Measurements from ENCODE around the gene DGKG. TPM values are rescaled to one million over a fixed set of nuclear protein-coding genes. Genes with fewer than 3 reads are reported as not detected.

The DGKG gene
- total and polyA plus RNA-seq, 2 donors (not counting 1 experiment from before 2014, with no cell fraction given) = 0.67 to 10.9 TPM

DNA sequence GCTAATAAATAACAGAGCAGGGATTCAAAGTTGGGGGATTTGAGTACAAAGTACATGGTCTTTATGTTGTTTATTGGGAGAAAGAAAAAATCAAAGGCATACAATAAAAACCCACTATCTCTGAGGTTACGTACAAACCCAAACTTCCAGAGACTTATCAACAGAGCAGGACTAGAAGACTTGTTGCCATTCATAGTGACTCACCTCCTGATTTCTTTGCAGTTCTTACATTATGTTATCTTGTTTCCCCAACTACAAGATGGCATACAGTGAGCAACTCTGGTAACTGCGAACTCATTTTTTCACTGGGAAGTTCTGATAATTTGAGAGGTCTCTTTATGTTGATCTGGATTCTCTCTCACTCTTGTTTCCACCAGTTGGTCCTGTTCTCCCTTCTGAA, 172.5 kb downstream of the DGKG start:
- peaks cover 0 to 6% (median 0%) of the 10 kb centered on the region in 3 donors for H3K9me3 ChIP-seq (ENCODE audit: control extremely low read depth in 1 of 3, control insufficient read depth in 2 of 3, insufficient read depth in 1 of 3, low read length in 2 of 3)
- H3K4me1 Mint-ChIP-seq = peaks cover 22% of the 10 kb centered on the region
- TF ChIP-seq EZH2 (IDR thresholded peaks at IDR 0.05; ENCODE audit: borderline replicate concordance, insufficient read depth, low read depth, low read length, poor library complexity, severe bottlenecking) = no peak
- TF ChIP-seq, protein P1, sequence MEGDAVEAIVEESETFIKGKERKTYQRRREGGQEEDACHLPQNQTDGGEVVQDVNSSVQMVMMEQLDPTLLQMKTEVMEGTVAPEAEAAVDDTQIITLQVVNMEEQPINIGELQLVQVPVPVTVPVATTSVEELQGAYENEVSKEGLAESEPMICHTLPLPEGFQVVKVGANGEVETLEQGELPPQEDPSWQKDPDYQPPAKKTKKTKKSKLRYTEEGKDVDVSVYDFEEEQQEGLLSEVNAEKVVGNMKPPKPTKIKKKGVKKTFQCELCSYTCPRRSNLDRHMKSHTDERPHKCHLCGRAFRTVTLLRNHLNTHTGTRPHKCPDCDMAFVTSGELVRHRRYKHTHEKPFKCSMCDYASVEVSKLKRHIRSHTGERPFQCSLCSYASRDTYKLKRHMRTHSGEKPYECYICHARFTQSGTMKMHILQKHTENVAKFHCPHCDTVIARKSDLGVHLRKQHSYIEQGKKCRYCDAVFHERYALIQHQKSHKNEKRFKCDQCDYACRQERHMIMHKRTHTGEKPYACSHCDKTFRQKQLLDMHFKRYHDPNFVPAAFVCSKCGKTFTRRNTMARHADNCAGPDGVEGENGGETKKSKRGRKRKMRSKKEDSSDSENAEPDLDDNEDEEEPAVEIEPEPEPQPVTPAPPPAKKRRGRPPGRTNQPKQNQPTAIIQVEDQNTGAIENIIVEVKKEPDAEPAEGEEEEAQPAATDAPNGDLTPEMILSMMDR (IDR thresholded peaks at IDR 0.05) = no peak
- 100% methylated on average over 1 of the region's 2 CpGs for WGBS (ENCODE audit: insufficient coverage)
- intact Hi-C loops (cut with micrococcal nuclease) = no loop called here
- H3K79me2 ChIP-seq (ENCODE audit: control insufficient read depth, insufficient read depth, low read length) = no peaks in the 10 kb centered on the region
- CTCF ChIA-PET = no interaction called here
- H4K20me1 ChIP-seq (ENCODE audit: control insufficient read depth, insufficient read depth, low read length, poor library complexity, severe bottlenecking) = no peaks in the 10 kb centered on the region
- H3K27ac Mint-ChIP-seq = no peak overlapping the region
- no peak overlapping the region for H3K27ac ChIP-seq (ENCODE audit: low read length in 2 of 2)
- no peak overlapping the region for H3K4me2 ChIP-seq (replicated peaks; ENCODE audit: low read depth, low read length, poor library complexity, severe bottlenecking)
- no peak overlapping the region for H3K4me3 Mint-ChIP-seq
- POLR2A ChIA-PET = no interaction called here
- no peaks in the 10 kb centered on the region for H3K9me3 Mint-ChIP-seq (ENCODE audit: insufficient read depth)
- DNase-seq (no peak), ATAC-seq (ENCODE audit: low read depth) (no peak)
- no peak overlapping the region for H3K4me3 ChIP-seq (ENCODE audit: control extremely low read depth in 1 of 5, extremely low read depth in 1 of 5, insufficient read depth in 1 of 5, low read depth in 2 of 5, low read length in 4 of 5)
- H3K27me3 ChIP-seq (replicated peaks in 1 of 4; ENCODE audit: control extremely low read depth in 1 of 4, control insufficient read depth in 3 of 4, insufficient read depth in 4 of 4, low read length in 3 of 4) = peaks cover 0 to 25% (median 11%) of the 10 kb centered on the region in 4 experiments
- no peak overlapping the region for H3K9ac ChIP-seq (ENCODE audit: low read length)
- H3K27me3 Mint-ChIP-seq = peaks cover 8% of the 10 kb centered on the region
- H3K4me1 ChIP-seq (ENCODE audit: control insufficient read depth in 2 of 2, insufficient read depth in 2 of 2, low read length in 2 of 2) = peaks cover 26 to 32% of the 10 kb centered on the region in 2 donors
- H2AFZ ChIP-seq (ENCODE audit: insufficient read depth, low read depth, low read length, poor library complexity, severe bottlenecking) = no peak overlapping the region
- no peaks in the 10 kb centered on the region for H3K36me3 ChIP-seq (replicated peaks in 1 of 2; ENCODE audit: control extremely low read depth in 1 of 2, control insufficient read depth in 1 of 2, extremely low read depth in 1 of 2, insufficient read depth in 2 of 2, low read length in 1 of 2)

DNA sequence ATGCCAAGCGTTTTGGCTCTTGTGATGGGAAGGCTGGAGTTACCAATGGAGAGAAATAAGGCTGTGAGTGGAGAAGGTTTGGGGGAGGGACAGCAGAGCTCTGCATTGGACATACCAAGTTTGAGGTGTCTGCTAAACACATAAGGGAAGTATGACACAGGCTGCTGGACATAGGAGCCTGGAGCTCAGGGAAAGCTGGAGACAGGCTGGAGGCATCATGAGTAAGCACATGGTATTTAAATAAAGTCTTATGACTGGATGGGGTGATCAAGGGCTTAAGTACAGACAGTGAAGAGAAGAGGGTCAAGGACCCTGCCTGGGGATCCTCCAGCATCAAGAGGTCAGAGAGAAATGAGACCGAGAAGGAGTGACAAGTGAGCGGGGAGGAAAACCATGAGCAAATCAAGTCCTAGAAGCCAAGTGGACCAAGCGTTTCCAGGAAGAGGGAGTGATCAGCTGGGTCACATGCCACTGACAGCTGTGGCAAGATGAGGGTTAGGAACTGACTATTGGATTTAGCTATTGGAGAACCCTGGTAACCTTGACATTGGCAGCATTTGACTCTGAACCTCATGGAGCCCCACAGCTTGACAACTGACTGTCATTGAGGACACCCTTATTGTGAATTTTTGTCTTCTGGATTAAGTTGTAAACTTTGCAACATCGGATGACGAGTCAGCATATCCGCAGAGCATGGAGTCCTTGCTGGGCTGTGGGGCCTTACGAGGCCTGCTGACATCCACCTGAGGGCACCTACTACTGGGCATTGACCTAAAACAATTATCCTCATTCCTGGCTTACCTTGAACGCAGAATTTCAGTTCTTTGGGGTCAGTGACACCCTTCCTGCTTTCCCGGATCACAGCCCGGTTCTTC, 174.4 kb downstream of the DGKG start:
- Histone ChIP-seq H3K36me3 (replicated peaks in 1 of 2; ENCODE audit: control extremely low read depth in 1 of 2, control insufficient read depth in 1 of 2, extremely low read depth in 1 of 2, insufficient read depth in 2 of 2, low read length in 1 of 2) (no peaks in the 10 kb centered on the region), H3K27me3 (replicated peaks in 1 of 4; ENCODE audit: control extremely low read depth in 1 of 4, control insufficient read depth in 3 of 4, insufficient read depth in 4 of 4, low read length in 3 of 4) (peaks cover 0 to 6% (median 0%) of the 10 kb centered on the region in 4 experiments), H3K4me3 (ENCODE audit: control extremely low read depth in 1 of 5, extremely low read depth in 1 of 5, insufficient read depth in 1 of 5, low read depth in 2 of 5, low read length in 4 of 5) (no peak overlapping the region), H4K20me1 (ENCODE audit: control insufficient read depth, insufficient read depth, low read length, poor library complexity, severe bottlenecking) (no peaks in the 10 kb centered on the region), H3K9ac (ENCODE audit: low read length) (no peak overlapping the region), H3K9me3 (ENCODE audit: control extremely low read depth in 1 of 3, control insufficient read depth in 2 of 3, insufficient read depth in 1 of 3, low read length in 2 of 3) (no peaks in the 10 kb centered on the region), H3K4me1 (ENCODE audit: control insufficient read depth in 2 of 2, insufficient read depth in 2 of 2, low read length in 2 of 2) (peaks cover 16 to 20% of the 10 kb centered on the region in 2 donors), H3K4me2 (replicated peaks; ENCODE audit: low read depth, low read length, poor library complexity, severe bottlenecking) (no peak overlapping the region), H2AFZ (ENCODE audit: insufficient read depth, low read depth, low read length, poor library complexity, severe bottlenecking) (no peak overlapping the region), H3K79me2 (ENCODE audit: control insufficient read depth, insufficient read depth, low read length) (no peaks in the 10 kb centered on the region), H3K27ac (ENCODE audit: low read length in 2 of 2) (no peak overlapping the region)
- ChIA-PET CTCF (interaction anchor here (0.6 kb wide), 1 partner anchor 211 kb away, joined by 4 read pairs; no protein-coding TSS in a partner anchor), POLR2A (no interaction called here)
- DNase-seq (no peak), ATAC-seq (ENCODE audit: low read depth) (no peak)
- H3K9me3 Mint-ChIP-seq (ENCODE audit: insufficient read depth) = no peaks in the 10 kb centered on the region
- no peak overlapping the region for H3K27ac Mint-ChIP-seq
- intact Hi-C loops (cut with micrococcal nuclease) = no loop called here
- 87% methylated on average over 9 of the region's 11 CpGs for WGBS (ENCODE audit: insufficient coverage)
- peaks cover 16% of the 10 kb centered on the region for H3K4me1 Mint-ChIP-seq
- H3K27me3 Mint-ChIP-seq = peaks cover 5% of the 10 kb centered on the region
- no peak overlapping the region for H3K4me3 Mint-ChIP-seq
- TF ChIP-seq EZH2 (IDR thresholded peaks at IDR 0.05; ENCODE audit: borderline replicate concordance, insufficient read depth, low read depth, low read length, poor library complexity, severe bottlenecking) = no peak
- TF ChIP-seq, protein P1 (IDR thresholded peaks at IDR 0.05) = no peak

Data from B cell (primary cell).